OCI-LY1 (cell line): ENCODE measurements around the gene THAP4.

Source experiments
- H2AFZ ChIP-seq: fragments of 200-600 bp; sonication (generic), shearing (Covaris generic); 2 replicates; pipeline ENCODE4 v1.6.0; 2014; ENCODE audit warnings: antibody characterized with exemption, mild to moderate bottlenecking, low read length
- H3F3A ChIP-seq: fragments of 200-600 bp; sonication (generic), shearing (Covaris generic); 2 replicates; pipeline ENCODE4 v1.6.0; 2014; ENCODE audit warnings: mild to moderate bottlenecking, antibody characterized with exemption, low read length, moderate library complexity; ENCODE audit not compliant: insufficient read depth
- H3K27ac ChIP-seq: fragments of 200-600 bp; sonication (generic); 2 replicates; pipeline ENCODE4 v1.5.1; 2014; ENCODE audit warnings: low read length, mixed run types, mild to moderate bottlenecking, low read depth; ENCODE audit not compliant: poor library complexity, severe bottlenecking
- H3K27me3 ChIP-seq: fragments of 200-600 bp; sonication (generic); 2 replicates; pipeline ENCODE4 v1.6.0; 2014; ENCODE audit warnings: antibody characterized with exemption, mild to moderate bottlenecking, low read length, moderate library complexity; ENCODE audit not compliant: insufficient read depth
- H3K36me3 ChIP-seq: fragments of 200-600 bp; sonication (generic); 2 replicates; pipeline ENCODE4 v1.6.1; 2014; ENCODE audit warnings: mild to moderate bottlenecking, antibody characterized with exemption, low read length, moderate library complexity, mixed read lengths; ENCODE audit not compliant: insufficient read depth
- H3K4me1 ChIP-seq: fragments of 200-600 bp; sonication (generic); 2 replicates; pipeline ENCODE4 v1.5.1; 2014; ENCODE audit warnings: mild to moderate bottlenecking, low read length, moderate library complexity; ENCODE audit not compliant: insufficient read depth, severe bottlenecking
- H3K4me2 ChIP-seq: fragments of 200-600 bp; sonication (generic), shearing (Covaris generic); 2 replicates; pipeline ENCODE4 v1.6.1; 2014; ENCODE audit warnings: low read length
- H3K4me3 ChIP-seq: fragments of 200-600 bp; sonication (generic); 2 replicates; pipeline ENCODE4 v1.5.1; 2014; ENCODE audit warnings: low read length, low read depth, mild to moderate bottlenecking, mixed read lengths; ENCODE audit not compliant: poor library complexity, severe bottlenecking
- H3K79me2 ChIP-seq: fragments of 200-600 bp; shearing (Covaris generic); 2 replicates; pipeline ENCODE4 v1.6.1; 2016; ENCODE audit warnings: mixed run types, low read length, mixed read lengths; ENCODE audit not compliant: insufficient read depth
- H3K9ac ChIP-seq: fragments of 200-600 bp; sonication (generic), shearing (Covaris generic); 2 replicates; pipeline ENCODE4 v1.6.1; 2014; ENCODE audit warnings: mild to moderate bottlenecking, low read length, mixed read lengths
- H3K9me2 ChIP-seq: fragments of 200-600 bp; sonication (generic), shearing (Covaris generic); 2 replicates; pipeline ENCODE4 v1.6.1; 2014; ENCODE audit warnings: low read depth, mild to moderate bottlenecking, low read length, mixed read lengths
- H3K9me3 ChIP-seq: fragments of 200-600 bp; shearing (Covaris generic); 2 replicates; pipeline ENCODE4 v1.6.1; 2014; ENCODE audit warnings: low read length, mixed read lengths
- H4K20me1 ChIP-seq: fragments of 200-600 bp; sonication (generic), shearing (Covaris generic); 2 replicates; pipeline ENCODE4 v1.6.0; 2016; ENCODE audit warnings: mild to moderate bottlenecking, low read length; ENCODE audit not compliant: insufficient read depth
- EZH2 ChIP-seq: fragments of 200-600 bp; sonication (generic), shearing (Covaris generic); IDR thresholded peaks from 2 replicates; pipeline ENCODE4 v1.8.0; 2017; ENCODE audit warnings: borderline replicate concordance, mixed run types, mild to moderate bottlenecking, antibody characterized with exemption, low read length, moderate library complexity, mixed read lengths
- TF ChIP-seq, protein P1 (sequence below): fragments of 200-600 bp; sonication (generic), shearing (Covaris generic); IDR thresholded peaks from 2 replicates; pipeline ENCODE4 v1.5.1; 2017; ENCODE audit warnings: mild to moderate bottlenecking, antibody characterized with exemption, low read length, moderate library complexity, mixed read lengths

Gene THAP4

GRCh38 chr2:241559323-241560161 lies 77.4 kb downstream of the THAP4 start:
- TF ChIP-seq, protein P1, sequence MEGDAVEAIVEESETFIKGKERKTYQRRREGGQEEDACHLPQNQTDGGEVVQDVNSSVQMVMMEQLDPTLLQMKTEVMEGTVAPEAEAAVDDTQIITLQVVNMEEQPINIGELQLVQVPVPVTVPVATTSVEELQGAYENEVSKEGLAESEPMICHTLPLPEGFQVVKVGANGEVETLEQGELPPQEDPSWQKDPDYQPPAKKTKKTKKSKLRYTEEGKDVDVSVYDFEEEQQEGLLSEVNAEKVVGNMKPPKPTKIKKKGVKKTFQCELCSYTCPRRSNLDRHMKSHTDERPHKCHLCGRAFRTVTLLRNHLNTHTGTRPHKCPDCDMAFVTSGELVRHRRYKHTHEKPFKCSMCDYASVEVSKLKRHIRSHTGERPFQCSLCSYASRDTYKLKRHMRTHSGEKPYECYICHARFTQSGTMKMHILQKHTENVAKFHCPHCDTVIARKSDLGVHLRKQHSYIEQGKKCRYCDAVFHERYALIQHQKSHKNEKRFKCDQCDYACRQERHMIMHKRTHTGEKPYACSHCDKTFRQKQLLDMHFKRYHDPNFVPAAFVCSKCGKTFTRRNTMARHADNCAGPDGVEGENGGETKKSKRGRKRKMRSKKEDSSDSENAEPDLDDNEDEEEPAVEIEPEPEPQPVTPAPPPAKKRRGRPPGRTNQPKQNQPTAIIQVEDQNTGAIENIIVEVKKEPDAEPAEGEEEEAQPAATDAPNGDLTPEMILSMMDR: no peak
- no peak for TF ChIP-seq EZH2
- Histone ChIP-seq H3K4me1 (no peaks in the 10 kb centered on the region), H3F3A (no peaks in the 10 kb centered on the region), H4K20me1 (no peaks in the 10 kb centered on the region), H3K9ac (no peak overlapping the region), H3K36me3 (no peaks in the 10 kb centered on the region), H3K4me3 (no peak overlapping the region), H3K9me2 (no peaks in the 10 kb centered on the region), H3K27me3 (no peaks in the 10 kb centered on the region; the same call in 1 of the 2 replicates), H3K4me2 (no peak overlapping the region), H2AFZ (no peak overlapping the region), H3K27ac (no peak overlapping the region), H3K9me3 (no peaks in the 10 kb centered on the region), H3K79me2 (no peaks in the 10 kb centered on the region)

GRCh38 chr2:241558532-241559322 lies 78.2 kb downstream of the THAP4 start, which contains the start of gene BOK:
Gene BOK, plus strand, starts transcription at chr2:241558745. Its CDS starts 739 bp downstream, at chr2:241559484.
- H3K9ac ChIP-seq: no peak within 1 kb of the TSS
- TF ChIP-seq, protein P1: no peak
- TF ChIP-seq EZH2: no peak
- no peak within 1 kb of the TSS for H3K4me2 ChIP-seq

GRCh38 chr2:241556746-241557145 lies 80.2 kb downstream of the THAP4 start:
- H3K4me1 ChIP-seq: no peaks in the 10 kb centered on the region

More at GRCh38 chr2:241558532-241559322, 78.2 kb downstream of the THAP4 start, which contains the start of gene BOK:
- Histone ChIP-seq H3K9me2 (no peaks in the 10 kb centered on the region), H3K4me3 (no peak within 1 kb of the TSS), H4K20me1 (no peaks in the 10 kb centered on the region), H3K9me3 (no peaks in the 10 kb centered on the region), H2AFZ (no peak within 1 kb of the TSS), H3K36me3 (no peaks in the 10 kb centered on the region), H3F3A (no peaks in the 10 kb centered on the region), H3K27me3 (no peaks in the 10 kb centered on the region; the same call in 1 of the 2 replicates), H3K79me2 (no peaks in the 10 kb centered on the region), H3K4me1 (no peaks in the 10 kb centered on the region), H3K27ac (no peak within 1 kb of the TSS)

More at GRCh38 chr2:241556746-241557145, 80.2 kb downstream of the THAP4 start:
- no peaks in the 10 kb centered on the region for H3K9me3 ChIP-seq
- no peak overlapping the region for H3K9ac ChIP-seq
- H3K79me2 ChIP-seq: no peaks in the 10 kb centered on the region
- no peak overlapping the region for H2AFZ ChIP-seq
- no peaks in the 10 kb centered on the region for H3K36me3 ChIP-seq
- TF ChIP-seq, protein P1: no peak
- no peak for TF ChIP-seq EZH2
- no peak overlapping the region for H3K4me2 ChIP-seq
- no peak overlapping the region for H3K4me3 ChIP-seq
- H3K27ac ChIP-seq: no peak overlapping the region
- H3K27me3 ChIP-seq: no peaks in the 10 kb centered on the region; the same call in 1 of the 2 replicates
- no peaks in the 10 kb centered on the region for H4K20me1 ChIP-seq
- H3F3A ChIP-seq: no peaks in the 10 kb centered on the region
- H3K9me2 ChIP-seq: no peaks in the 10 kb centered on the region
